HG02610 (cell line): ENCODE results near the gene BIRC7.

Experiments
- ATAC-seq: cut with Tn5 transposase; IDR thresholded peaks from one replicate; pipeline ENCODE4 v1.9.1; 2021; ENCODE audit warnings: mild to moderate bottlenecking, moderate library complexity; ENCODE audit not compliant: unreplicated experiment

Gene BIRC7

GRCh38 chr20:63280371-63280770 is 44.7 kb downstream of the BIRC7 start:
- ATAC-seq: no peak

GRCh38 chr20:63280929-63281545 is 45.3 kb downstream of the BIRC7 start:
- no peak for ATAC-seq

GRCh38 chr20:63281742-63282665 is 46.3 kb downstream of the BIRC7 start:
- no peak for ATAC-seq

- no peak for ATAC-seq
These were observed 47.2 kb downstream of the BIRC7 start for GRCh38 chr20:63282946-63283345.

- no peak for ATAC-seq
These were observed 47.8 kb downstream of the BIRC7 start for GRCh38 chr20:63283397-63284082.

GRCh38 chr20:63284083-63284440 is 48.4 kb downstream of the BIRC7 start:
- ATAC-seq: no peak

GRCh38 chr20:63284544-63284949 is 48.8 kb downstream of the BIRC7 start:
- no peak for ATAC-seq

GRCh38 chr20:63284981-63285524 is 49.3 kb downstream of the BIRC7 start:
- ATAC-seq: no peak

GRCh38 chr20:63285636-63286615 is 50.2 kb downstream of the BIRC7 start:
- no peak for ATAC-seq

GRCh38 chr20:63286781-63287696 is 51.3 kb downstream of the BIRC7 start:
- no peak for ATAC-seq

GRCh38 chr20:63287697-63288580 is 52.2 kb downstream of the BIRC7 start:
- ATAC-seq: no peak

GRCh38 chr20:63288581-63289251 is 53.0 kb downstream of the BIRC7 start:
- no peak for ATAC-seq

GRCh38 chr20:63289311-63290135 is 53.8 kb downstream of the BIRC7 start:
- ATAC-seq: no peak
